ENCODE measurements around the gene YAP1. TPM values are rescaled to one million over a fixed set of nuclear protein-coding genes. Genes with fewer than 3 reads are reported as not detected.

YAP1 gene
- total RNA-seq, 4 donors from 2014 or later = 226 to 310 (median 252) TPM

DNA sequence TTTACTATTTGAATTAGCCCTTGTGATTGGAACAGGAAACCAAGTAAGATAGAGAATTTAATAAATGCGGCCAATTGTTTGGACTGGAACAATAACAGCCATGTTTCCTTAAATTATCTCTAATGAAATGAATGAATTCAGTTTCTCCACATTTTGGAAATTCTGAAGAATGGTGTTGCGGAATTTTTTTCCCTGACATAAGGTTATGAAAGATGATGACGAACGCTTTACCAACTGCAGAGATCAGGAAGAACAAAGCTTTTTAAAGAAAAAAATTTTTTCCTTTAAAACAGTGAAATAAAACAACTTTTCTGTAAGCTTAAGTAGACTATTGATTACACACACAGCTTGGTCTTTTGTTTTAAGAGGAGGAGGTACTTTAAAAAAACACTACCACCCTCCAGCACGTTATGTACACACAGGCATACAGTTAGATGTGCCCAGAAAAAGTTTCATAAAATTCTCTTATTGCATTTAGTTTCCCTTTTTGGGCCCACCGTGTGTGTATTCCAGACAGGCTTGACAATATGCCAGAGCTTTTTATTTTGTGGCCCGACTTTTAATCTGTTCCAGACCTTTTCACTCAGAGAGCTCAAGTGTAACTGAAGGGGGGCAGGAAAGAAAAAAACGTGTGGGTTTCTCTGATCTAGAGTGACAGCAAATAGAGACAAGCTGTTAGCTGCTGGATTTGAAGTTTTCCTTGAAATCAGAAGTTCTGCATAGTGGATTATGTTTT, 77.3 kb downstream of the YAP1 start:
- H3K4me3 ChIP-seq = no peak overlapping the region
- WGBS = 43% methylated on average over 8 of the region's 8 CpGs
- H3K4me1 ChIP-seq = peaks cover 20% of the 10 kb centered on the region
- TF ChIP-seq EP300 (IDR thresholded peaks at IDR 0.05) (no peak), POLR2A (IDR thresholded peaks at IDR 0.05) (no peak), POLR2AphosphoS5 (IDR thresholded peaks at IDR 0.05) (no peak)
- TF ChIP-seq, protein P1, sequence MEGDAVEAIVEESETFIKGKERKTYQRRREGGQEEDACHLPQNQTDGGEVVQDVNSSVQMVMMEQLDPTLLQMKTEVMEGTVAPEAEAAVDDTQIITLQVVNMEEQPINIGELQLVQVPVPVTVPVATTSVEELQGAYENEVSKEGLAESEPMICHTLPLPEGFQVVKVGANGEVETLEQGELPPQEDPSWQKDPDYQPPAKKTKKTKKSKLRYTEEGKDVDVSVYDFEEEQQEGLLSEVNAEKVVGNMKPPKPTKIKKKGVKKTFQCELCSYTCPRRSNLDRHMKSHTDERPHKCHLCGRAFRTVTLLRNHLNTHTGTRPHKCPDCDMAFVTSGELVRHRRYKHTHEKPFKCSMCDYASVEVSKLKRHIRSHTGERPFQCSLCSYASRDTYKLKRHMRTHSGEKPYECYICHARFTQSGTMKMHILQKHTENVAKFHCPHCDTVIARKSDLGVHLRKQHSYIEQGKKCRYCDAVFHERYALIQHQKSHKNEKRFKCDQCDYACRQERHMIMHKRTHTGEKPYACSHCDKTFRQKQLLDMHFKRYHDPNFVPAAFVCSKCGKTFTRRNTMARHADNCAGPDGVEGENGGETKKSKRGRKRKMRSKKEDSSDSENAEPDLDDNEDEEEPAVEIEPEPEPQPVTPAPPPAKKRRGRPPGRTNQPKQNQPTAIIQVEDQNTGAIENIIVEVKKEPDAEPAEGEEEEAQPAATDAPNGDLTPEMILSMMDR (IDR thresholded peaks at IDR 0.05) = no peak
- DNase-seq (ENCODE audit: low spot score in 2 of 2) = no peak
- peak overlapping the region; percentile 27 for H3K27ac ChIP-seq
- H3K27me3 ChIP-seq = no peaks in the 10 kb centered on the region
- no peaks in the 10 kb centered on the region for H3K9me3 ChIP-seq
- no peaks in the 10 kb centered on the region for H3K36me3 ChIP-seq

DNA sequence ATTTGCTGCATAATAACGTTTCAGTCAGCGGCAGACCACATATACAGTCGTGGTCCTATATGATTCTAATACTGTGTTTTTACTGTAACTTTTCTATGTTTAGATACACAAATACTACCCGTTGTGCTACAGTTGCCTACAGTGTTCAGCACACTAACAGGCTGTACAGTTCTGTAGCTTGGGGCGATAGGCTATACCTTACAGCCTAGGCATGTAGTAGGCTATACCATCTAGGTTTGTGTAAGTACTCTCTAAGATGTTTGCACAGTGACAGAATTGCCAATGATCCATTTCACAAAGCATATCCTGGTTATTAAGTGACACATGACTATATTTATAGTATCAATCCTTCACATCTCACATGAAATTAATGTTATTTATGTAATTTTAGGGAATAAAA, 78.2 kb downstream of the YAP1 start:
- TF ChIP-seq POLR2A (IDR thresholded peaks at IDR 0.05) = no peak
- TF ChIP-seq POLR2AphosphoS5 (IDR thresholded peaks at IDR 0.05) = no peak
- no peak for TF ChIP-seq EP300 (IDR thresholded peaks at IDR 0.05)
- TF ChIP-seq, protein P1 (IDR thresholded peaks at IDR 0.05) = no peak
- Histone ChIP-seq H3K4me1 (peaks cover 20% of the 10 kb centered on the region), H3K36me3 (no peaks in the 10 kb centered on the region), H3K4me3 (no peak overlapping the region), H3K27me3 (no peaks in the 10 kb centered on the region), H3K9me3 (no peaks in the 10 kb centered on the region), H3K27ac (peak overlapping the region; percentile 27)
- WGBS = 74% methylated on average over 5 of the region's 5 CpGs
- no peak for DNase-seq (ENCODE audit: low spot score in 2 of 2)

DNA sequence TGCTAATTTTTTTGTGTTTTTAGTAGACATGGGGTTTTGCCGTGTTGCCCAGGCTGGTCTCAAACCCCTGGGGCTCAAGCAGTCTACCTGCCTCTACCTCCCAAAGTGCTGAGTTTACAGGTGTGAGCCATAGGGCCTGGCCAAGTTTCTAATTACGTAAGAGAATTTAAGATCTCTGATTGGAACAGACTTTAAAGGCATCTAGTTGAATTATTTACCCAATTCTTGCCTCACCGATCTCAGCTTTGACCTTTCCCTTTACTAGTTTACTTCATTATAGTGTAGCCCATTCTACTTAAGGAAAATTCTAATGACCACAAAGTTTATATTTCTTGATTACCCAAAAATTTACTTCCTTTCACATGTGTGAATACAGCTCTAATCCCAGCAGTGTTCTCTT, 81.6 kb downstream of the YAP1 start:
- no peaks in the 10 kb centered on the region for H3K36me3 ChIP-seq
- no peak for DNase-seq (ENCODE audit: low spot score in 2 of 2)
- H3K27me3 ChIP-seq = no peaks in the 10 kb centered on the region
- peaks cover 18% of the 10 kb centered on the region for H3K4me1 ChIP-seq
- WGBS = 69% methylated on average over 3 of the region's 3 CpGs
- no peak overlapping the region for H3K27ac ChIP-seq
- H3K4me3 ChIP-seq = no peak overlapping the region
- H3K9me3 ChIP-seq = no peaks in the 10 kb centered on the region
- no peak for TF ChIP-seq POLR2AphosphoS5 (IDR thresholded peaks at IDR 0.05)
- TF ChIP-seq POLR2A (IDR thresholded peaks at IDR 0.05) = no peak
- TF ChIP-seq, protein P1 (IDR thresholded peaks at IDR 0.05) = no peak

DNA sequence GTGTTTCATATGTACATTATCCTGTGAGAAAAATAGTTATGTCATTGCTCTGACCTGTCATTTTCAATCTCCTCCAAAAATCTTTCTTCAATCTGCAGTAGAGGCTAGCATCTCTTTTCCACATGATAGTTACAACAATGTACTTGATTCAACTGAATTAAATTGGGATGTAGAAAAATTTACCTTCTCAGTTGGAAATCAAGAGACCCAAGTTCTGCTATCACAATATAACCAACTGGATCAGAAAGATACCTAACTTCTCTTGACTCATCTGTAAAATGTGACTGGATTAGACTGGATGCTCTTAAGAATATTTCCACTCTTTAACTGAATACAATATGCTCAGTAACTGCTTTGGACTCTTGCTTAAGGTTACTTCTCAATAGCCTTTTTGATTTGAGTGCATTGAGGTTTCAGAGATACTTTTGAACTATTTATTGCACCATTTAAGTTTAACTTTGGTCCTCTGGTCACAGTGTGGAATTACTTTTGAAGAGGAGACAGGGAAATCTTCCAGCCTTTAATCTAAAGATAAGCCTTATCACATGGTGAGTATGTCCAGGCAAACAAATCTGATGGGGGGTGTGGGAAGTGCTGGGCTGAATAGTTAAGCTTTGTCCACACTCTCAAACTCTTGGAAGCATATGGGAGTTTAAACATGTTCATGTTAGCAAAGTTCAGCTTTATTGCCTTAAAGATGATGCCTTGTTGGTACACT, 82.3 kb downstream of the YAP1 start:
- Histone ChIP-seq H3K36me3 (no peaks in the 10 kb centered on the region), H3K9me3 (no peaks in the 10 kb centered on the region), H3K4me3 (no peak overlapping the region), H3K27me3 (no peaks in the 10 kb centered on the region), H3K27ac (no peak overlapping the region), H3K4me1 (peaks cover 18% of the 10 kb centered on the region)
- TF ChIP-seq POLR2AphosphoS5 (IDR thresholded peaks at IDR 0.05) (no peak), POLR2A (IDR thresholded peaks at IDR 0.05) (no peak), EP300 (IDR thresholded peaks at IDR 0.05) (no peak)
- TF ChIP-seq, protein P1 (IDR thresholded peaks at IDR 0.05) = no peak
- no peak for DNase-seq (ENCODE audit: low spot score in 2 of 2)

DNA sequence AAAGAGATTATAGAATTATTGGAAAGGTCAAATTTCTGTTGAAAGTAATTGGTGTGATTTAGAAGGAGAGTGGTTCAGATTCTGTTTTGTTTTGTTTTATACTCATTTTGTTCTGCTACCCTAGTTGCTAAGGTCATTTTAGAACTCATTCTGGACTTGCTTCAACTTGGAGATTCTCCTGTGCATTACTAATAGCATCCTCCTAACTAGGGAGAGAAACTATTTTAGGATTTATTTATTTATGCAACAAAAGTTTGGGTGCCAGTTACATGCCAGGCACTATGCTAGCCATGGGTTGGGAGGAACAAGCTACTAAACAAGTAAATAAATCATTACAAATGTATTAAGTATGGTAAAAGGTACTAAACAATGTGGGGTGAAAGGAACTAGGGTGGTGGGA, 84.0 kb downstream of the YAP1 start:
- peaks cover 18% of the 10 kb centered on the region for H3K4me1 ChIP-seq
- no peaks in the 10 kb centered on the region for H3K9me3 ChIP-seq
- no peaks in the 10 kb centered on the region for H3K36me3 ChIP-seq
- no peak for TF ChIP-seq EP300 (IDR thresholded peaks at IDR 0.05)
- TF ChIP-seq POLR2A (IDR thresholded peaks at IDR 0.05) = no peak
- TF ChIP-seq, protein P1 (IDR thresholded peaks at IDR 0.05) = no peak
- no peak for TF ChIP-seq POLR2AphosphoS5 (IDR thresholded peaks at IDR 0.05)
- H3K4me3 ChIP-seq = no peak overlapping the region
- no peaks in the 10 kb centered on the region for H3K27me3 ChIP-seq
- H3K27ac ChIP-seq = peak overlapping the region; percentile 71
- no peak for DNase-seq (ENCODE audit: low spot score in 2 of 2)

Data from suprapubic skin (tissue), 4 donors.